Activated CD4-positive, CD25-positive, alpha-beta regulatory T cell treated with anti-CD3 and anti-CD28 coated beads, Interleukin-2, amount 50 U/mL, for 16 hours (primary cell): Measurements from ENCODE around the gene CECR2.

Source experiments
- DNase-seq: peaks from one replicate; pipeline ENCODE4 v3.0.0-alpha.2; 2020; ENCODE audit warnings: low read depth, low spot score

Gene CECR2

GRCh38 chr22:17606496-17606895 is 237.2 kb downstream of the CECR2 start:
- no peak for DNase-seq
